ENCODE measurements around the gene DDOST.

Gene DDOST

DNA sequence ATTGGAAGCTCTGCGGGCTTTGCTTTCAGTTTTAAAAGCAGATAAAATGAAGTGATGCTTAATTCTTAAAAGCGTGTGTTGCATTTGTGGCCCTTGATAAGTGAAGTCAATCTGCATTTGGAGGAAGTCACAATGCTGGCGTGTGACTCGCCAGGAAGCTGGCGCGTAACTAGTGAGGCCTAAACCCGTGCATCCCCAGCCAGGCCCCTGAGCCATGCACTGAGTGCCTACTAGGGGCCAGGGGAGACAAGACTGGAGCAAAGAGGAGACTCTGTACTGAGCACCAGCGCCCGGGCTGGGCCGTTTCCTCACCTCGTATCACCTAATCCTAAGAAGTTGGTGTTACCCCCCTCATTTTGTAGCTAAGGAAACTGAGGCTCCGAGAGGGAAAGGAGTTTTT lies 4.6 kb upstream of the DDOST start:
- POLR2A ChIA-PET: no interaction called here
- no peak for DNase-seq (ENCODE audit: extremely low spot score)
- TF ChIP-seq, protein P1, sequence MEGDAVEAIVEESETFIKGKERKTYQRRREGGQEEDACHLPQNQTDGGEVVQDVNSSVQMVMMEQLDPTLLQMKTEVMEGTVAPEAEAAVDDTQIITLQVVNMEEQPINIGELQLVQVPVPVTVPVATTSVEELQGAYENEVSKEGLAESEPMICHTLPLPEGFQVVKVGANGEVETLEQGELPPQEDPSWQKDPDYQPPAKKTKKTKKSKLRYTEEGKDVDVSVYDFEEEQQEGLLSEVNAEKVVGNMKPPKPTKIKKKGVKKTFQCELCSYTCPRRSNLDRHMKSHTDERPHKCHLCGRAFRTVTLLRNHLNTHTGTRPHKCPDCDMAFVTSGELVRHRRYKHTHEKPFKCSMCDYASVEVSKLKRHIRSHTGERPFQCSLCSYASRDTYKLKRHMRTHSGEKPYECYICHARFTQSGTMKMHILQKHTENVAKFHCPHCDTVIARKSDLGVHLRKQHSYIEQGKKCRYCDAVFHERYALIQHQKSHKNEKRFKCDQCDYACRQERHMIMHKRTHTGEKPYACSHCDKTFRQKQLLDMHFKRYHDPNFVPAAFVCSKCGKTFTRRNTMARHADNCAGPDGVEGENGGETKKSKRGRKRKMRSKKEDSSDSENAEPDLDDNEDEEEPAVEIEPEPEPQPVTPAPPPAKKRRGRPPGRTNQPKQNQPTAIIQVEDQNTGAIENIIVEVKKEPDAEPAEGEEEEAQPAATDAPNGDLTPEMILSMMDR (IDR thresholded peaks at IDR 0.05; ENCODE audit: control extremely low read depth, extremely low read depth, low read depth, missing control alignments): no peak
- CTCF ChIA-PET: interaction anchor here (1.0 to 1.7 kb wide), 6 partner anchors 10 to 529 kb away, joined by 3 to 6 read pairs (median 4); no protein-coding TSS in a partner anchor

DNA sequence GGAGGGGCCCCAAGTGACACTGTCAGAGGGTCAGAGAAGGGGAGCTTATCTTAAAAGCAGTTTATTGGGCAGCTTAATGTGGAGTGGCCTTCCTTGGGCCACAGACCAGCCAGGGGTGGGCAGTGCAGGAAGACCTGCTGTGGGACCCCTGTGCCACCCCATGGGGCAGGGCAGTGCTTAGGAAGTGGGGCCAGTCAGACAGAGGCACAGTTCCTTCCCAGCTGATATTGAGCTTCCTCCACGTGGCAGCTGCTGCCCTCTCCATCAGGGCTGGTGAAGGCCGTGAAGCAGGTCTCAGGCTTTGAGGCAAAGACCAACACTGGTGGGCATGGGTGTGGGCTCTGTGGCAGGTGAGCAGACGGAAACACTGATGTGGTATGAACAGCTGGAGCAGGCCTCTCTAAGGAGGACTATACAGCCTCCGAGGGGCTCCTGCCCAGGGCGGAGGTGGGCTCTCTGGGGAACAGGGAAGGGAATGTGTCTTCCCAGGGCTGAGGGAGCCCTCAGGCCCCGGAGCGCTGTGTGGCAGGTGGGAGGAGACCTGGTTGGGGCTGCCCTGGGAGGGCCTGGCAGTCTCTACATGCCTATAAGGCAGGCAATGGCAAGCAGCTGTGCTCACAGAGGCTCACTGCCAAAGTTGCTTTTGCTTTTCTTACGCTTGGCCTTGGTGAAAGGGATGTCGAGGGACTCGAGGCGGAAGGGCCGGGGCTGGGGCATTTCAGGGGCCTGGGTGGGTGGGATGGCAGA lies 3.0 kb upstream of the DDOST start:
- POLR2A ChIA-PET: no interaction called here
- TF ChIP-seq, protein P1 (IDR thresholded peaks at IDR 0.05; ENCODE audit: control extremely low read depth, extremely low read depth, low read depth, missing control alignments): no peak
- CTCF ChIA-PET: interaction anchor here (2.5 kb wide), 1 partner anchor 31 kb away, joined by 10 read pairs; the partner anchor contains the start of gene PINK1
- no peak for DNase-seq (ENCODE audit: extremely low spot score)

DNA sequence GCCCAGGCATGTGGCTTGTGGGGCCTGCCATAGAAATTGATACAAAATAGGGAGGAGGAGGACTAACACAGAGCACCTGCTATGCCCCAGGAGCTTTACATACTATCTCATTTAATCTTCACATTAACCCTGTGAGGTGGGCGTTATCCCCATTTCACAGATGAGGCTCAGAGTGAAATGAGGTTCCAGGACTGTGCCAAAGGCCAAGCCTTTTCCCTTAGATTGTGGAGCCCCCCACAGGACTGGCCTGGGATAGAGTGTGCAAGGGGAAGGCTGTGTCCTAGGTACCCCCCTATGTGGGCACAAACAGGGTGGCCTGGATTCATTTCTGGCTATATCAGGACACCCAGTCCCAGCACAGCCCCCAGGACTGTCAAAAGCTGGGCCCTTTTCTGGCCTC lies 2.2 kb upstream of the DDOST start:
- CTCF ChIA-PET: interaction anchor here (0.9 to 2.5 kb wide), 2 partner anchors 30 to 532 kb away, joined by 3 to 10 read pairs; partner anchors contain the start of gene PINK1
- TF ChIP-seq, protein P1 (IDR thresholded peaks at IDR 0.05; ENCODE audit: control extremely low read depth, extremely low read depth, low read depth, missing control alignments): no peak
- no peak for DNase-seq (ENCODE audit: extremely low spot score)
- POLR2A ChIA-PET: no interaction called here

DNA sequence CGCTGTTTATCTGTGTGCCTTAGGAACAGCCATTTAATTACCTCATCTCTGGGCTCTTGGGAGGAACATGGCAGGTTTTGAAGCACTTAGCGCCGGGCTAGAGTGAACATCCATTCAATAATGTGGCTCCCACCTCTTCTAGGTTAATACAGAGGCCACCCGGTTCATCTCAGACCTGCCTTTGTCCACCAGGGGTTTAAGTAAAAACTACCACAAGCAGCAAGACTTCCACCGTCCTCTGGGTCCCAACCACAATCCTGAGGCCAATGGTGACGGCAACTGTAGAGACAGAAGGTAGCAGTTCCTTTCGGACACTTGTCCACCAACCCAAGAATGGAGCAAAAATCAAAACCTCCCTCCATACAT lies 924 bp upstream of the DDOST start:
- TF ChIP-seq, protein P1 (IDR thresholded peaks at IDR 0.05; ENCODE audit: control extremely low read depth, extremely low read depth, low read depth, missing control alignments): no peak
- DNase-seq (ENCODE audit: extremely low spot score): no peak
- CTCF ChIA-PET: interaction anchor here (1.1 to 2.7 kb wide), 4 partner anchors 29 to 534 kb away, joined by 4 to 20 read pairs (median 5); partner anchors contain the start of gene PINK1
- POLR2A ChIA-PET: interaction anchor here (0.9 to 1.2 kb wide), 2 partner anchors 12 to 125 kb away, joined by 4 to 10 read pairs; partner anchors contain the start of gene HP1BP3

DNA sequence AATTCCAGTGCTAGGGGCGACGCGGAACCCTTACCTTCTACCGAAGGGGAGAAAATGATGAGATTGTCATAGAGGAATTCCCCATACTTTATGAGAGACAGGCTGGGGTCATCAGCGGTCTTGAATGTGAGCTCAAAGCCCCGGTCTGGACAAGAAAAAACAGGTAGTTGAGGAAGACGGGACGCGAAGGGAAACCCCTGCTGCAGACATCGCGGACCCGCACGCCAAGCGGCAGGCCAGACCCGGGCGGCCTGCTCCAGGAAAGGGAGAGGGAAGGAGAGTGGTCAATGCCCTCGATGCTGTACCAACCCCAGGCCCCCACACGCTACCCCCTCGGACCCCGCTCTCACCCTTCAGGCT lies 342 bp downstream of the DDOST start:
- DNase-seq (ENCODE audit: extremely low spot score): no peak
- POLR2A ChIA-PET: interaction anchor here (1.2 kb wide), 1 partner anchor 126 kb away, joined by 4 read pairs; the partner anchor contains the start of gene HP1BP3
- CTCF ChIA-PET: interaction anchor here (0.6 to 2.7 kb wide), 9 partner anchors 8 to 86 kb away, joined by 3 to 20 read pairs (median 3); partner anchors contain the start of gene PINK1

DNA sequence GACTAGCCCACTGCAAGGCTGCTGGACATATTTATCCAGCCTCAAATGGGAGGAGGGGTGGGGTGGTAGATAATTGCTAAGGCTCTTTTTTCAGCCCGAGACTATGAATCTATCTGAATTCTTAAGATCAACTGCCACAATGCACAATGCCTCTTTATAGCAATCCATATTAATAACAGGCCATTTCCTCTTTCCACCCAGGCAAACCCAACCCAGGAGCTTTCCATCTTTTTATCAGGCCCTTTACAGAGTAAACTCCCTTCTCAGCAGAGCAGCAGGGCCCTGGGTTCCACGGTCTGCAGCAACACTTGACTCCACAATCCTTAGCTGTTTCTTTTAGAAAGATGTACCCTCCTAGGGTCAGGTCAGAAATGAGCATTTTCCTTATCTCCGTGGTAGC lies 806 bp downstream of the DDOST start:
- ChIA-PET CTCF (interaction anchor here (1.0 to 2.7 kb wide), 7 partner anchors 7 to 85 kb away, joined by 3 to 20 read pairs (median 3); partner anchors contain the start of gene PINK1), POLR2A (no interaction called here)
- no peak for DNase-seq (ENCODE audit: extremely low spot score)
- TF ChIP-seq, protein P1 (IDR thresholded peaks at IDR 0.05; ENCODE audit: control extremely low read depth, extremely low read depth, low read depth, missing control alignments): no peak

More for the DNA sequence above, 342 bp downstream of the DDOST start:
- TF ChIP-seq, protein P1 (IDR thresholded peaks at IDR 0.05; ENCODE audit: control extremely low read depth, extremely low read depth, low read depth, missing control alignments): no peak

Data from GM10248 (cell line).